ENCODE results near the gene SHKBP1.

The SHKBP1 gene

DNA sequence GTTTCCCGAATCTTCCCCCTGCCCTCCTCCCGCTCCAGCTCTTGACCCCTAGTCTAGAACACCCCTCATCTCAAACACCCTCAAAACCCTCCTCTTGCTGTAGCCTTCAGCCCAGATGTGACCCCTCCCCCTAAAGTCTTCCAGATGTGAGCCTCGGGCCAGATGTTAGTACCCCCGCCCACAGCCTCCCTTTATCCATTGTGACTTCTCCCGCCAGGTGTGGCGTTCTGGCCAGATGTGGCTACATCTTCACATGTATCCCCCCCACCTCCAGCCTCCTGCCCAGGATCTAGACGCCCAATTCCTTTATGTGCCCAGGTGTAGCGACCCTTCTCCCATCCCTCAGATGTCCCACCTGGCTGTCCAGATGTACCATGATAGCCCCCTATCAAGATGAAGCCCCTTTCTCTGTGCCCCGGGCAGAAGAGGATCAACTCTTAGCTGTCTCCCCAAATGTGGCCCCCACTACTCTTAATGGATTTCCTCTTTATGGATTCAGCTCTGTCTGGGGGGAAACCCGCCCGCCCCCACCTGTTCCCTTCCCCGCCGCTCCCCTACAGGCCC lies 24.0 kb downstream of the SHKBP1 start (continued):
- TF ChIP-seq, protein P1, sequence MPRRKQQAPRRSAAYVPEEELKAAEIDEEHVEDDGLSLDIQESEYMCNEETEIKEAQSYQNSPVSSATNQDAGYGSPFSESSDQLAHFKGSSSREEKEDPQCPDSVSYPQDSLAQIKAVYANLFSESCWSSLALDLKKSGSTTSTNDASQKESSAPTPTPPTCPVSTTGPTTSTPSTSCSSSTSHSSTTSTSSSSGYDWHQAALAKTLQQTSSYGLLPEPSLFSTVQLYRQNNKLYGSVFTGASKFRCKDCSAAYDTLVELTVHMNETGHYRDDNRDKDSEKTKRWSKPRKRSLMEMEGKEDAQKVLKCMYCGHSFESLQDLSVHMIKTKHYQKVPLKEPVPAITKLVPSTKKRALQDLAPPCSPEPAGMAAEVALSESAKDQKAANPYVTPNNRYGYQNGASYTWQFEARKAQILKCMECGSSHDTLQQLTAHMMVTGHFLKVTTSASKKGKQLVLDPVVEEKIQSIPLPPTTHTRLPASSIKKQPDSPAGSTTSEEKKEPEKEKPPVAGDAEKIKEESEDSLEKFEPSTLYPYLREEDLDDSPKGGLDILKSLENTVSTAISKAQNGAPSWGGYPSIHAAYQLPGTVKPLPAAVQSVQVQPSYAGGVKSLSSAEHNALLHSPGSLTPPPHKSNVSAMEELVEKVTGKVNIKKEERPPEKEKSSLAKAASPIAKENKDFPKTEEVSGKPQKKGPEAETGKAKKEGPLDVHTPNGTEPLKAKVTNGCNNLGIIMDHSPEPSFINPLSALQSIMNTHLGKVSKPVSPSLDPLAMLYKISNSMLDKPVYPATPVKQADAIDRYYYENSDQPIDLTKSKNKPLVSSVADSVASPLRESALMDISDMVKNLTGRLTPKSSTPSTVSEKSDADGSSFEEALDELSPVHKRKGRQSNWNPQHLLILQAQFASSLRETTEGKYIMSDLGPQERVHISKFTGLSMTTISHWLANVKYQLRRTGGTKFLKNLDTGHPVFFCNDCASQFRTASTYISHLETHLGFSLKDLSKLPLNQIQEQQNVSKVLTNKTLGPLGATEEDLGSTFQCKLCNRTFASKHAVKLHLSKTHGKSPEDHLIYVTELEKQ (tag by site-specific recombination; IDR thresholded peaks at IDR 0.05; ENCODE audit: borderline replicate concordance) = peak; percentile 26; the same call in 1 of the 2 replicates
- TF ChIP-seq ZSCAN16 (tag by site-specific recombination; IDR thresholded peaks at IDR 0.05) (0 out of 2 replicates have a peak, but pooled peaks have one; percentile 10), ZNF548 (tag by site-specific recombination; IDR thresholded peaks at IDR 0.05) (0 out of 2 replicates have a peak, but pooled peaks have one; percentile 13), ZNF341 (tag by site-specific recombination; IDR thresholded peaks at IDR 0.05; ENCODE audit: low read depth) (0 out of 2 replicates have a peak, but pooled peaks have one; percentile 2), ZNF324 (tag by site-specific recombination; IDR thresholded peaks at IDR 0.05) (peak; percentile 8; the same call in 1 of the 2 replicates), ZNF16 (tag by site-specific recombination; IDR thresholded peaks at IDR 0.05; ENCODE audit: low read depth) (no peak), ZBTB7A (tag by site-specific recombination; IDR thresholded peaks at IDR 0.05; ENCODE audit: low read depth) (peak; percentile 66), ZBTB8A (tag by site-specific recombination; IDR thresholded peaks at IDR 0.05) (peak; percentile 57), ZEB2 (tag by site-specific recombination; IDR thresholded peaks at IDR 0.05) (peak; percentile 87), ZNF585B (tag by site-specific recombination; IDR thresholded peaks at IDR 0.05) (no peak), SP3 (tag by site-specific recombination; IDR thresholded peaks at IDR 0.05) (peak; percentile 27; the same call in 1 of the 2 replicates)
- TF ChIP-seq, protein P2, sequence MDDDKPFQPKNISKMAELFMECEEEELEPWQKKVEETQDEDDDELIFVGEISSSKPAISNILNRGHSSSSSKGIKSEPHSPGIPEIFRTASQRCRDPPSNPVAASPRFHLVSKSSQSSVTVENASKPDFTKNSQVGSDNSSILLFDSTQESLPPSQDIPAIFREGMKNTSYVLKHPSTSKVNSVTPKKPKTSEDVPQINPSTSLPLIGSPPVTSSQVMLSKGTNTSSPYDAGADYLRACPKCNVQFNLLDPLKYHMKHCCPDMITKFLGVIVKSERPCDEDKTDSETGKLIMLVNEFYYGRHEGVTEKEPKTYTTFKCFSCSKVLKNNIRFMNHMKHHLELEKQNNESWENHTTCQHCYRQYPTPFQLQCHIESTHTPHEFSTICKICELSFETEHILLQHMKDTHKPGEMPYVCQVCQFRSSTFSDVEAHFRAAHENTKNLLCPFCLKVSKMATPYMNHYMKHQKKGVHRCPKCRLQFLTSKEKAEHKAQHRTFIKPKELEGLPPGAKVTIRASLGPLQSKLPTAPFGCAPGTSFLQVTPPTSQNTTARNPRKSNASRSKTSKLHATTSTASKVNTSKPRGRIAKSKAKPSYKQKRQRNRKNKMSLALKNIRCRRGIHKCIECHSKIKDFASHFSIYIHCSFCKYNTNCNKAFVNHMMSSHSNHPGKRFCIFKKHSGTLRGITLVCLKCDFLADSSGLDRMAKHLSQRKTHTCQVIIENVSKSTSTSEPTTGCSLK (tag by site-specific recombination; IDR thresholded peaks at IDR 0.05) = no peak
- TF ChIP-seq, protein P3, sequence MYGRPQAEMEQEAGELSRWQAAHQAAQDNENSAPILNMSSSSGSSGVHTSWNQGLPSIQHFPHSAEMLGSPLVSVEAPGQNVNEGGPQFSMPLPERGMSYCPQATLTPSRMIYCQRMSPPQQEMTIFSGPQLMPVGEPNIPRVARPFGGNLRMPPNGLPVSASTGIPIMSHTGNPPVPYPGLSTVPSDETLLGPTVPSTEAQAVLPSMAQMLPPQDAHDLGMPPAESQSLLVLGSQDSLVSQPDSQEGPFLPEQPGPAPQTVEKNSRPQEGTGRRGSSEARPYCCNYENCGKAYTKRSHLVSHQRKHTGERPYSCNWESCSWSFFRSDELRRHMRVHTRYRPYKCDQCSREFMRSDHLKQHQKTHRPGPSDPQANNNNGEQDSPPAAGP (tag by site-specific recombination; IDR thresholded peaks at IDR 0.05) = 0 out of 2 replicates have a peak, but pooled peaks have one; percentile 36
- TF ChIP-seq, protein P4, sequence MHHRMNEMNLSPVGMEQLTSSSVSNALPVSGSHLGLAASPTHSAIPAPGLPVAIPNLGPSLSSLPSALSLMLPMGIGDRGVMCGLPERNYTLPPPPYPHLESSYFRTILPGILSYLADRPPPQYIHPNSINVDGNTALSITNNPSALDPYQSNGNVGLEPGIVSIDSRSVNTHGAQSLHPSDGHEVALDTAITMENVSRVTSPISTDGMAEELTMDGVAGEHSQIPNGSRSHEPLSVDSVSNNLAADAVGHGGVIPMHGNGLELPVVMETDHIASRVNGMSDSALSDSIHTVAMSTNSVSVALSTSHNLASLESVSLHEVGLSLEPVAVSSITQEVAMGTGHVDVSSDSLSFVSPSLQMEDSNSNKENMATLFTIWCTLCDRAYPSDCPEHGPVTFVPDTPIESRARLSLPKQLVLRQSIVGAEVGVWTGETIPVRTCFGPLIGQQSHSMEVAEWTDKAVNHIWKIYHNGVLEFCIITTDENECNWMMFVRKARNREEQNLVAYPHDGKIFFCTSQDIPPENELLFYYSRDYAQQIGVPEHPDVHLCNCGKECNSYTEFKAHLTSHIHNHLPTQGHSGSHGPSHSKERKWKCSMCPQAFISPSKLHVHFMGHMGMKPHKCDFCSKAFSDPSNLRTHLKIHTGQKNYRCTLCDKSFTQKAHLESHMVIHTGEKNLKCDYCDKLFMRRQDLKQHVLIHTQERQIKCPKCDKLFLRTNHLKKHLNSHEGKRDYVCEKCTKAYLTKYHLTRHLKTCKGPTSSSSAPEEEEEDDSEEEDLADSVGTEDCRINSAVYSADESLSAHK (tag by site-specific recombination; IDR thresholded peaks at IDR 0.05) = peak; percentile 11; the same call in 1 of the 2 replicates
- TF ChIP-seq, protein P5, sequence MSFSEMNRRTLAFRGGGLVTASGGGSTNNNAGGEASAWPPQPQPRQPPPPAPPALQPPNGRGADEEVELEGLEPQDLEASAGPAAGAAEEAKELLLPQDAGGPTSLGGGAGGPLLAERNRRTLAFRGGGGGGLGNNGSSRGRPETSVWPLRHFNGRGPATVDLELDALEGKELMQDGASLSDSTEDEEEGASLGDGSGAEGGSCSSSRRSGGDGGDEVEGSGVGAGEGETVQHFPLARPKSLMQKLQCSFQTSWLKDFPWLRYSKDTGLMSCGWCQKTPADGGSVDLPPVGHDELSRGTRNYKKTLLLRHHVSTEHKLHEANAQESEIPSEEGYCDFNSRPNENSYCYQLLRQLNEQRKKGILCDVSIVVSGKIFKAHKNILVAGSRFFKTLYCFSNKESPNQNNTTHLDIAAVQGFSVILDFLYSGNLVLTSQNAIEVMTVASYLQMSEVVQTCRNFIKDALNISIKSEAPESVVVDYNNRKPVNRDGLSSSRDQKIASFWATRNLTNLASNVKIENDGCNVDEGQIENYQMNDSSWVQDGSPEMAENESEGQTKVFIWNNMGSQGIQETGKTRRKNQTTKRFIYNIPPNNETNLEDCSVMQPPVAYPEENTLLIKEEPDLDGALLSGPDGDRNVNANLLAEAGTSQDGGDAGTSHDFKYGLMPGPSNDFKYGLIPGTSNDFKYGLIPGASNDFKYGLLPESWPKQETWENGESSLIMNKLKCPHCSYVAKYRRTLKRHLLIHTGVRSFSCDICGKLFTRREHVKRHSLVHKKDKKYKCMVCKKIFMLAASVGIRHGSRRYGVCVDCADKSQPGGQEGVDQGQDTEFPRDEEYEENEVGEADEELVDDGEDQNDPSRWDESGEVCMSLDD (tag by site-specific recombination; IDR thresholded peaks at IDR 0.05) = peak; percentile 62
- TF ChIP-seq, protein P6, sequence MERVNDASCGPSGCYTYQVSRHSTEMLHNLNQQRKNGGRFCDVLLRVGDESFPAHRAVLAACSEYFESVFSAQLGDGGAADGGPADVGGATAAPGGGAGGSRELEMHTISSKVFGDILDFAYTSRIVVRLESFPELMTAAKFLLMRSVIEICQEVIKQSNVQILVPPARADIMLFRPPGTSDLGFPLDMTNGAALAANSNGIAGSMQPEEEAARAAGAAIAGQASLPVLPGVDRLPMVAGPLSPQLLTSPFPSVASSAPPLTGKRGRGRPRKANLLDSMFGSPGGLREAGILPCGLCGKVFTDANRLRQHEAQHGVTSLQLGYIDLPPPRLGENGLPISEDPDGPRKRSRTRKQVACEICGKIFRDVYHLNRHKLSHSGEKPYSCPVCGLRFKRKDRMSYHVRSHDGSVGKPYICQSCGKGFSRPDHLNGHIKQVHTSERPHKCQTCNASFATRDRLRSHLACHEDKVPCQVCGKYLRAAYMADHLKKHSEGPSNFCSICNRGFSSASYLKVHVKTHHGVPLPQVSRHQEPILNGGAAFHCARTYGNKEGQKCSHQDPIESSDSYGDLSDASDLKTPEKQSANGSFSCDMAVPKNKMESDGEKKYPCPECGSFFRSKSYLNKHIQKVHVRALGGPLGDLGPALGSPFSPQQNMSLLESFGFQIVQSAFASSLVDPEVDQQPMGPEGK (tag by site-specific recombination; IDR thresholded peaks at IDR 0.05) = peak; percentile 85
